GM06990 (cell line): ENCODE data around the gene DCDC1.

Experiments
- DNase-seq: peaks from one replicate; pipeline ENCODE4 v3.0.0-alpha.2; 2011; ENCODE audit not compliant: insufficient read length; ENCODE audit errors: extremely low read depth
- H3K27me3 ChIP-seq: replicated peaks from 2 replicates; pipeline ENCODE4 v1.6.0; 2011; ENCODE audit warnings: low read length; ENCODE audit not compliant: control insufficient read depth, insufficient read depth
- H3K36me3 ChIP-seq: 2 replicates; pipeline ENCODE4 v1.5.1; 2011; ENCODE audit warnings: low read length; ENCODE audit not compliant: control insufficient read depth, insufficient read depth
- H3K4me3 ChIP-seq: replicated peaks from 2 replicates; pipeline ENCODE4 v1.5.1; 2011; ENCODE audit warnings: low read depth, mild to moderate bottlenecking, control low read depth, low read length
- CTCF ChIP-seq: IDR thresholded peaks from 2 replicates; pipeline ENCODE4 v1.5.1; 2011; ENCODE audit warnings: low read length, control low read depth, mild to moderate bottlenecking, inconsistent platforms; ENCODE audit not compliant: insufficient read depth, poor library complexity, severe bottlenecking

Gene DCDC1

GRCh38 chr11:30908857-30909256, 460.7 kb downstream of the DCDC1 start:
- no peak overlapping the region for H3K4me3 ChIP-seq
- DNase-seq, result no peak
- TF ChIP-seq CTCF, result no peak
- H3K36me3 ChIP-seq, result no peaks in the 10 kb centered on the region
- H3K27me3 ChIP-seq, result no peaks in the 10 kb centered on the region

- Histone ChIP-seq H3K4me3 (no peak overlapping the region), H3K36me3 (no peaks in the 10 kb centered on the region), H3K27me3 (no peaks in the 10 kb centered on the region)
- no peak for DNase-seq
- no peak for TF ChIP-seq CTCF
These were observed 461.3 kb downstream of the DCDC1 start for GRCh38 chr11:30908272-30908671.

- H3K36me3 ChIP-seq, result no peaks in the 10 kb centered on the region
- DNase-seq, result no peak
- no peak overlapping the region for H3K4me3 ChIP-seq
- no peaks in the 10 kb centered on the region for H3K27me3 ChIP-seq
- TF ChIP-seq CTCF, result no peak
These were observed 466.6 kb downstream of the DCDC1 start for GRCh38 chr11:30902929-30903328.

GRCh38 chr11:30895046-30895445, 474.5 kb downstream of the DCDC1 start:
- no peak for TF ChIP-seq CTCF
- Histone ChIP-seq H3K27me3 (no peaks in the 10 kb centered on the region), H3K36me3 (no peaks in the 10 kb centered on the region), H3K4me3 (no peak overlapping the region)
- no peak for DNase-seq

- no peak for TF ChIP-seq CTCF
- Histone ChIP-seq H3K27me3 (no peaks in the 10 kb centered on the region), H3K4me3 (no peak overlapping the region), H3K36me3 (no peaks in the 10 kb centered on the region)
- DNase-seq, result no peak
These were observed 476.2 kb downstream of the DCDC1 start for GRCh38 chr11:30893318-30893717.

- H3K4me3 ChIP-seq, result no peak overlapping the region
- TF ChIP-seq CTCF, result no peak
- no peak for DNase-seq
- H3K27me3 ChIP-seq, result no peaks in the 10 kb centered on the region
- H3K36me3 ChIP-seq, result no peaks in the 10 kb centered on the region
These were observed 480.3 kb downstream of the DCDC1 start for GRCh38 chr11:30889143-30889794.
